ENCODE measurements around the gene PRKN. TPM values are rescaled to one million over a fixed set of nuclear protein-coding genes. Genes with fewer than 3 reads are reported as not detected.
"Not testable (repeated sequence)": the region's sequence is repeated elsewhere in the genome, so short reads cannot be mapped to it uniquely, and the experiment has no call there.

The PRKN gene
- total RNA-seq, 1 donor from 2014 or later: 2.6 TPM

GRCh38 chr6:162679681-162680080 is 47.9 kb downstream of the PRKN start:
- no peak for TF ChIP-seq CTCF (IDR thresholded peaks at IDR 0.05)
- peaks cover 0 to 3% of the 10 kb centered on the region in 2 donors for H3K4me1 ChIP-seq
- no peaks in the 10 kb centered on the region for H3K36me3 ChIP-seq
- no peak for DNase-seq (ENCODE audit: low spot score in 2 of 2)
- intact Hi-C loops (cut with DNase I): no loop called here
- no peak overlapping the region for H3K27ac ChIP-seq
- no peaks in the 10 kb centered on the region for H3K9me3 ChIP-seq
- no peaks in the 10 kb centered on the region for H3K27me3 ChIP-seq
- no peak overlapping the region for H3K4me3 ChIP-seq

GRCh38 chr6:162678896-162679295 is 48.7 kb downstream of the PRKN start:
- H3K4me1 ChIP-seq; intact Hi-C loops (cut with DNase I); DNase-seq (ENCODE audit: low spot score in 2 of 2): not testable (repeated sequence)

GRCh38 chr6:162675503-162675902 is 52.1 kb downstream of the PRKN start:
- no peak overlapping the region for H3K4me3 ChIP-seq
- H3K36me3 ChIP-seq: no peaks in the 10 kb centered on the region
- no peak overlapping the region for H3K27ac ChIP-seq
- DNase-seq (ENCODE audit: low spot score in 2 of 2): no peak
- H3K9me3 ChIP-seq: no peaks in the 10 kb centered on the region
- intact Hi-C loops (cut with DNase I): no loop called here
- no peaks in the 10 kb centered on the region for H3K27me3 ChIP-seq
- H3K4me1 ChIP-seq: no peaks in the 10 kb centered on the region
- TF ChIP-seq CTCF (IDR thresholded peaks at IDR 0.05): no peak

More at GRCh38 chr6:162678896-162679295, 48.7 kb downstream of the PRKN start:
- not testable (repeated sequence) for H3K36me3 ChIP-seq, H3K27ac ChIP-seq, H3K27me3 ChIP-seq, H3K4me3 ChIP-seq, H3K9me3 ChIP-seq

GRCh38 chr6:162674452-162674851 is 53.1 kb downstream of the PRKN start:
- Histone ChIP-seq H3K27me3 (no peaks in the 10 kb centered on the region), H3K9me3 (no peaks in the 10 kb centered on the region), H3K4me1 (no peaks in the 10 kb centered on the region), H3K4me3 (no peak overlapping the region), H3K27ac (no peak overlapping the region), H3K36me3 (no peaks in the 10 kb centered on the region)
- DNase-seq (ENCODE audit: low spot score in 2 of 2): no peak
- intact Hi-C loops (cut with DNase I): no loop called here
- no peak for TF ChIP-seq CTCF (IDR thresholded peaks at IDR 0.05)

- no peaks in the 10 kb centered on the region for H3K9me3 ChIP-seq
- no peak for DNase-seq (ENCODE audit: low spot score in 2 of 2)
- no peak overlapping the region for H3K4me3 ChIP-seq
- no peaks in the 10 kb centered on the region for H3K27me3 ChIP-seq
- H3K36me3 ChIP-seq: no peaks in the 10 kb centered on the region
- no peak for TF ChIP-seq CTCF (IDR thresholded peaks at IDR 0.05)
- intact Hi-C loops (cut with DNase I): no loop called here
- H3K27ac ChIP-seq: no peak overlapping the region
- no peaks in the 10 kb centered on the region for H3K4me1 ChIP-seq
Observed at GRCh38 chr6:162671580-162672165, 55.9 kb downstream of the PRKN start.

- intact Hi-C loops (cut with DNase I): no loop called here
- DNase-seq (ENCODE audit: low spot score in 2 of 2): no peak
- H3K27ac ChIP-seq: no peak overlapping the region
- no peak for TF ChIP-seq CTCF (IDR thresholded peaks at IDR 0.05)
- no peak overlapping the region for H3K4me3 ChIP-seq
- no peaks in the 10 kb centered on the region for H3K9me3 ChIP-seq
- H3K36me3 ChIP-seq: no peaks in the 10 kb centered on the region
- no peaks in the 10 kb centered on the region for H3K27me3 ChIP-seq
- no peaks in the 10 kb centered on the region for H3K4me1 ChIP-seq
Observed at GRCh38 chr6:162670345-162670744, 57.2 kb downstream of the PRKN start.
